ENCODE data around the gene SLC24A1.

SLC24A1 gene

DNA sequence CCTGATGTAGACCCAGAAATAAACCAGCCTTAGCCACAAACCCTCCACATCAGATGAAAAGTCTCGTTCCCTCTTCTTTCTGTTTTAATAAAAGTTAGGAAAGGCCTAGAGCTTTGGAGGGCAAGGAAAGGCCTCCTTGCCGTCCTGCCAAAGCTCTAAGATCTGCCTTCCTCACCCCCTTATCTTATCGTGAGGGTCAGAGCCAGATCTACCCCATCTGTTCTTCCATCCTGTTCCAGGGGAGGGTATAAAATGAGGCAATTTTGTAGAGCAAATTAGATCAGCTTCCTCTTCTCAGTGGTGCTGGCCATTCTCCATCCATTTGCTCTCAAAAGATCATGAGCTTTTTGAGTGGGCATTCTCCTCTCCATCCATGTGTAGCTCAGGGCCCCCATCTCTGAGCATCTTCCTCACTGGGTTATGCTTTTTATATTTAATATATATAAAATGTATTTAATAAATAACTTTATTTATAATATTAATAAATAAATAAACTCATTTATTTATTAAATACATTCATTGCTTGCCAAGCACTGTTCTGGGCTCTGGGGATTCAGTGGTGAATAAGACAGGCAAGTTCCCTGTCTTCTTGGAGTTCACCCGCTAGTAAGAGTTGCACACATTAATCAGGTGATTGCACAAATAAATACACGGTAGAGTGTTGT lies 2.0 kb upstream of the SLC24A1 start:
- DNase-seq (ENCODE audit: low read depth, low spot score): no peak
- Histone ChIP-seq H3K4me1 (ENCODE audit: insufficient read depth, insufficient read length) (no peaks in the 10 kb centered on the region), H3K9ac (ENCODE audit: insufficient read length, low read depth) (no peak overlapping the region), H3K9me3 (ENCODE audit: insufficient read depth, low read length) (no peaks in the 10 kb centered on the region), H3K4me3 (ENCODE audit: insufficient read length, low read depth) (no peak overlapping the region), H3K36me3 (ENCODE audit: insufficient read depth, insufficient read length, low read length) (peaks cover 5% of the 10 kb centered on the region), H3K27me3 (ENCODE audit: insufficient read depth, insufficient read length) (no peaks in the 10 kb centered on the region)
- TF ChIP-seq ZNF274 (IDR thresholded peaks at IDR 0.05; ENCODE audit: low read depth, low read length): no peak
- TF ChIP-seq YY1 (IDR thresholded peaks at IDR 0.05; ENCODE audit: insufficient read depth, insufficient read length): no peak
- TF ChIP-seq SUZ12 (IDR thresholded peaks at IDR 0.05; ENCODE audit: extremely low read depth, insufficient read depth, insufficient read length): no peak

DNA sequence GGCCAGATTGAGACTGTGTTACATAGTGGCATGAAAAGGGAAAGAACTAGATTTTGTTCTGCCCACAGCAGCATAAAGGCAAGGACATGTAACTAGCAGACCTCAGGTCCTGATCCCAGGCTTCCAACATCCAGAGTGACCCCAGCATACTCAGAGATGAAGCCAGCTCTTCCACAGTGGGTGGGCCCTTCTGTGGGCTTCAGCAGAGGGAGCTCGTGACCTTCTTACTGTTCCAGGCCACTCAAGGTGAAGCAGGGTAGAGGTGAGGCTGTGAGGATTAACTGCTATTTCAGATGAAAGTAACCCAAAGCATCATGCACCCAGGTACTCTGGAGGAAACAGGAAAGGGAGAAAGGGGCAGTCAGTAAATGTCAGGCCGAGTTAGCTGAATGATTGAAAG lies 905 bp upstream of the SLC24A1 start:
- H3K9ac ChIP-seq (ENCODE audit: insufficient read length, low read depth): no peak overlapping the region
- no peak for DNase-seq (ENCODE audit: low read depth, low spot score)
- TF ChIP-seq YY1 (IDR thresholded peaks at IDR 0.05; ENCODE audit: insufficient read depth, insufficient read length) (no peak), ZNF274 (IDR thresholded peaks at IDR 0.05; ENCODE audit: low read depth, low read length) (no peak), SUZ12 (IDR thresholded peaks at IDR 0.05; ENCODE audit: extremely low read depth, insufficient read depth, insufficient read length) (no peak)
- H3K4me3 ChIP-seq (ENCODE audit: insufficient read length, low read depth): no peak overlapping the region
- H3K4me1 ChIP-seq (ENCODE audit: insufficient read depth, insufficient read length): no peaks in the 10 kb centered on the region
- peaks cover 10% of the 10 kb centered on the region for H3K36me3 ChIP-seq (ENCODE audit: insufficient read depth, insufficient read length, low read length)
- H3K27me3 ChIP-seq (ENCODE audit: insufficient read depth, insufficient read length): no peaks in the 10 kb centered on the region
- H3K9me3 ChIP-seq (ENCODE audit: insufficient read depth, low read length): no peaks in the 10 kb centered on the region

DNA sequence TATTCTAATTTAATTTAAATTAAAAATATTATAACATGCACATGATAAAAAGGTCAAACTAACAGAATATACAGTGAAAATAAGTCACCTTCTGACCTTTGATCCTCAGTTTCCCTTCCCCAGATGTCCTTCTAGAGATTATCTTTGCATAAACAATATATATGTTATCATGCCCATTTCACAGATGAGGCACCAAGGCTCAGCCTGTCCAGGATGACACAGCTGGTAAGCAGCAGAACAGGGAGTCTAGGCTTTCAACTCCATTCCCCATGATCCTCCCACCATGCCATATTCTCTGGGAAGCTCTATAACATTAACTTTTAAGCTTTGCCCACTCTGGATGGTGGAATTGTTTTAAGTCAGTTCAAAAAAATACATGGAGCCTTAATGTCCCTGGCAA lies 1.4 kb downstream of the SLC24A1 start:
- H3K4me1 ChIP-seq (ENCODE audit: insufficient read depth, insufficient read length): no peaks in the 10 kb centered on the region
- DNase-seq (ENCODE audit: low read depth, low spot score): no peak
- peaks cover 12% of the 10 kb centered on the region for H3K36me3 ChIP-seq (ENCODE audit: insufficient read depth, insufficient read length, low read length)
- H3K9me3 ChIP-seq (ENCODE audit: insufficient read depth, low read length): no peaks in the 10 kb centered on the region
- TF ChIP-seq ZNF274 (IDR thresholded peaks at IDR 0.05; ENCODE audit: low read depth, low read length) (no peak), YY1 (IDR thresholded peaks at IDR 0.05; ENCODE audit: insufficient read depth, insufficient read length) (no peak), SUZ12 (IDR thresholded peaks at IDR 0.05; ENCODE audit: extremely low read depth, insufficient read depth, insufficient read length) (no peak)
- no peak overlapping the region for H3K4me3 ChIP-seq (ENCODE audit: insufficient read length, low read depth)
- no peaks in the 10 kb centered on the region for H3K27me3 ChIP-seq (ENCODE audit: insufficient read depth, insufficient read length)
- no peak overlapping the region for H3K9ac ChIP-seq (ENCODE audit: insufficient read length, low read depth)

- no peak for DNase-seq (ENCODE audit: low read depth, low spot score)
- no peaks in the 10 kb centered on the region for H3K27me3 ChIP-seq (ENCODE audit: insufficient read depth, insufficient read length)
These were observed 5.1 kb downstream of the SLC24A1 start for GRCh38 chr15:65626856-65627255.

GRCh38 chr15:65629548-65629947 lies 7.8 kb downstream of the SLC24A1 start:
- H3K27me3 ChIP-seq (ENCODE audit: insufficient read depth, insufficient read length): no peaks in the 10 kb centered on the region
- no peak overlapping the region for H3K4me3 ChIP-seq (ENCODE audit: insufficient read length, low read depth)
- no peaks in the 10 kb centered on the region for H3K4me1 ChIP-seq (ENCODE audit: insufficient read depth, insufficient read length)
- H3K9ac ChIP-seq (ENCODE audit: insufficient read length, low read depth): no peak overlapping the region
- no peak for TF ChIP-seq SUZ12 (IDR thresholded peaks at IDR 0.05; ENCODE audit: extremely low read depth, insufficient read depth, insufficient read length)
- no peak for TF ChIP-seq YY1 (IDR thresholded peaks at IDR 0.05; ENCODE audit: insufficient read depth, insufficient read length)
- no peak for TF ChIP-seq ZNF274 (IDR thresholded peaks at IDR 0.05; ENCODE audit: low read depth, low read length)
- no peak for DNase-seq (ENCODE audit: low read depth, low spot score)
- H3K9me3 ChIP-seq (ENCODE audit: insufficient read depth, low read length): no peaks in the 10 kb centered on the region
- H3K36me3 ChIP-seq (ENCODE audit: insufficient read depth, insufficient read length, low read length): peaks cover 8% of the 10 kb centered on the region

More at GRCh38 chr15:65626856-65627255, 5.1 kb downstream of the SLC24A1 start:
- peaks cover 12% of the 10 kb centered on the region for H3K36me3 ChIP-seq (ENCODE audit: insufficient read depth, insufficient read length, low read length)
- TF ChIP-seq ZNF274 (IDR thresholded peaks at IDR 0.05; ENCODE audit: low read depth, low read length) (no peak), SUZ12 (IDR thresholded peaks at IDR 0.05; ENCODE audit: extremely low read depth, insufficient read depth, insufficient read length) (no peak), YY1 (IDR thresholded peaks at IDR 0.05; ENCODE audit: insufficient read depth, insufficient read length) (no peak)
- H3K9me3 ChIP-seq (ENCODE audit: insufficient read depth, low read length): no peaks in the 10 kb centered on the region
- H3K4me1 ChIP-seq (ENCODE audit: insufficient read depth, insufficient read length): no peaks in the 10 kb centered on the region
- no peak overlapping the region for H3K4me3 ChIP-seq (ENCODE audit: insufficient read length, low read depth)
- H3K9ac ChIP-seq (ENCODE audit: insufficient read length, low read depth): no peak overlapping the region

DNA sequence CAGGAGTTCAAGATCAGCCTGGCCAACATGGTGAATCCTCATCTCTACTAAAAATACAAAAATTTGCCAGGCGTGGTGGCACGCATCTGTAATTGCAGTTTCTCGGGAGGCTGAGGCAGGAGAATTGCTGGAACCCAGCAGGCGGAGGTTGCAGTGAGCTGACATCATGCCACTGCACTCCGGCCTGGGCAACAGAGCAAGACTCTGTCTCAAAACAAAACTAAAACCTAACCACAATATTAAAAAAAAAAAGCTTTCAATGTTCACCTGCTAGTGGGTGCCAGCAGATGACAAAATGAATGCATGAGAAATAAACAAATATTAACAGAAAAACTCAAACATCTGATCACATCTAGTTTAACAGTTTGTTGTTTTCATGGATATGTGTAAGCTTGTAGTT lies 9.0 kb downstream of the SLC24A1 start:
- Histone ChIP-seq H3K9ac (ENCODE audit: insufficient read length, low read depth) (no peak overlapping the region), H3K36me3 (ENCODE audit: insufficient read depth, insufficient read length, low read length) (peaks cover 3% of the 10 kb centered on the region), H3K27me3 (ENCODE audit: insufficient read depth, insufficient read length) (no peaks in the 10 kb centered on the region), H3K4me1 (ENCODE audit: insufficient read depth, insufficient read length) (no peaks in the 10 kb centered on the region), H3K4me3 (ENCODE audit: insufficient read length, low read depth) (no peak overlapping the region), H3K9me3 (ENCODE audit: insufficient read depth, low read length) (no peaks in the 10 kb centered on the region)
- TF ChIP-seq SUZ12 (IDR thresholded peaks at IDR 0.05; ENCODE audit: extremely low read depth, insufficient read depth, insufficient read length) (no peak), ZNF274 (IDR thresholded peaks at IDR 0.05; ENCODE audit: low read depth, low read length) (no peak), YY1 (IDR thresholded peaks at IDR 0.05; ENCODE audit: insufficient read depth, insufficient read length) (no peak)
- DNase-seq (ENCODE audit: low read depth, low spot score): no peak

DNA sequence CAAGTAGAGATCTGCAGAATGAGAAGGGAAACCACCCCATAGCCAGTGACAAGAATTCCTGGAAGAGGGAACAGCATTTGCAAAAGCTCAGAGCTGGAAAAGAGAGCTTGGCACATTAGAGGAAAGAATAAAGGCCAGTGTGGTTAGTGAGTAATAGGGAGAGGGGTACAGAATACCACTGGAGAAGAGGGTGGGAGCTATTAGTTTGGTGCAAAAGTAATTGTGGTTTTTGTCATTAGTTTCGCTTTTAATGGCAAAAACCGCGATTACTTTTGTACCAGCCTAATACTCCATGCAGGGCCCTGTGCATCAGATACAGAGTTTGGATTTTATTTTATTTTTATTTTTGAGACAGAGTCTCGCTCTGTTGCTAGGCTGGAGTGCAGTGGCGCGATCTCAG lies 9.8 kb downstream of the SLC24A1 start:
- TF ChIP-seq SUZ12 (IDR thresholded peaks at IDR 0.05; ENCODE audit: extremely low read depth, insufficient read depth, insufficient read length): no peak
- no peak for TF ChIP-seq ZNF274 (IDR thresholded peaks at IDR 0.05; ENCODE audit: low read depth, low read length)
- TF ChIP-seq YY1 (IDR thresholded peaks at IDR 0.05; ENCODE audit: insufficient read depth, insufficient read length): no peak
- Histone ChIP-seq H3K4me1 (ENCODE audit: insufficient read depth, insufficient read length) (no peaks in the 10 kb centered on the region), H3K4me3 (ENCODE audit: insufficient read length, low read depth) (no peak overlapping the region), H3K9ac (ENCODE audit: insufficient read length, low read depth) (no peak overlapping the region), H3K27me3 (ENCODE audit: insufficient read depth, insufficient read length) (no peaks in the 10 kb centered on the region), H3K9me3 (ENCODE audit: insufficient read depth, low read length) (no peaks in the 10 kb centered on the region), H3K36me3 (ENCODE audit: insufficient read depth, insufficient read length, low read length) (no peaks in the 10 kb centered on the region)
- no peak for DNase-seq (ENCODE audit: low read depth, low spot score)

Measured in NT2/D1 (cell line).